HepG2 (cell line): ENCODE results near the gene CYSRT1. TPM values are rescaled to one million over a fixed set of nuclear protein-coding genes. Genes with fewer than 3 reads are reported as not detected.

ENCODE experiments used
- ATAC-seq: fragments of 200-7000 bp; cut with Tn5 transposase; 3 replicates; pipeline ENCODE4 v1.9.1; 2020; ENCODE audit warnings: mild to moderate bottlenecking, moderate library complexity
- BruUV-seq: library from RNA; stranded (reverse); fragments of 400-500 nt; replicated peaks from 2 replicates; lab custom pipeline; 2021; lab: Mats Ljungman, UMichigan
- CTCF ChIA-PET: fragments of 300-600 bp; formaldehyde crosslinking; extraction: SDS; loops from one replicate; lab custom pipeline; 2021; ENCODE audit warnings: low total read pairs, inconsistent platforms, low intra/inter-chr PET ratio; lab: Yijun Ruan, JAX
- POLR2A ChIA-PET: fragments of 350-600 bp; sonication (Branson Sonifier 250); formaldehyde crosslinking; loops from one replicate; lab custom pipeline; 2020; ENCODE audit warnings: antibody characterized with exemption, inconsistent platforms; lab: Yijun Ruan, JAX
- DNase-seq: peaks from one replicate; pipeline ENCODE4 v3.0.0-alpha.2; 2015; ENCODE audit warnings: low spot score
- FAIRE-seq: peaks from 3 replicates; lab custom pipeline; 2011; peaks lifted over from hg19 to GRCh38; lab: Jason Lieb, UNC
- H2AFZ ChIP-seq: one replicate; pipeline ENCODE4 v1.6.1; 2011; ENCODE audit warnings: low read length, inconsistent platforms
- H3K27ac ChIP-seq: fragments of 300-600 bp; 3 replicates; pipeline ENCODE4 v1.8.0; 2011; ENCODE audit warnings: mixed run types, mild to moderate bottlenecking, mixed read lengths, low read length, inconsistent platforms; ENCODE audit not compliant: insufficient read depth; ENCODE audit errors: extremely low read length
- H3K27me3 ChIP-seq, 2 experiments: fragments of 200-600 bp in 1 of 2; 2 replicates in 1 of 2; 3 replicates in 1 of 2; pipeline versions ENCODE4 v1.6.0 to v1.8.0; 2011; ENCODE audit warnings: low read length in 2 of 2, mild to moderate bottlenecking in 2 of 2, moderate library complexity in 2 of 2, inconsistent platforms in 1 of 2; ENCODE audit not compliant: insufficient read depth in 2 of 2, control insufficient read depth in 1 of 2
- H3K36me3 ChIP-seq, 2 experiments: fragments of 200-600 bp in 1 of 2; replicated peaks in 1 of 2; 2 replicates in 1 of 2; 3 replicates in 1 of 2; pipeline versions ENCODE4 v1.5.1 to v1.8.0; 2011; ENCODE audit warnings: low read length in 2 of 2, inconsistent platforms in 1 of 2; ENCODE audit not compliant: insufficient read depth in 2 of 2, control insufficient read depth in 1 of 2
- H3K4me1 ChIP-seq: 2 replicates; pipeline ENCODE4 v1.5.1; 2012; ENCODE audit warnings: low read length, inconsistent platforms; ENCODE audit not compliant: insufficient read depth
- H3K4me2 ChIP-seq: 2 replicates; pipeline ENCODE4 v1.6.0; 2011; ENCODE audit warnings: low read depth, low read length, inconsistent platforms
- H3K4me3 ChIP-seq, 3 experiments: fragments of 200-600 bp in 1 of 3; sonication (generic), shearing (Covaris generic) in 1 of 3; replicated peaks in 1 of 3; 2 replicates each; pipeline ENCODE4 v1.5.1; 2011 to 2016; ENCODE audit warnings: low read length in 3 of 3, inconsistent platforms in 2 of 3, low read depth in 2 of 3, mild to moderate bottlenecking in 2 of 3, control low read depth in 1 of 3, mixed read lengths in 1 of 3; ENCODE audit not compliant: insufficient read depth in 1 of 3
- H3K79me2 ChIP-seq: one replicate; pipeline ENCODE4 v1.6.1; 2011; ENCODE audit warnings: low read length, inconsistent platforms; ENCODE audit not compliant: insufficient read depth
- H3K9ac ChIP-seq: 2 replicates; pipeline ENCODE4 v1.6.0; 2011; ENCODE audit warnings: mild to moderate bottlenecking, low read depth, low read length, inconsistent platforms; ENCODE audit not compliant: insufficient read depth
- H3K9me3 ChIP-seq: 2 replicates; pipeline ENCODE4 v1.5.1; 2012; ENCODE audit warnings: mild to moderate bottlenecking, low read length
- H4K20me1 ChIP-seq: 2 replicates; pipeline ENCODE4 v1.6.0; 2011; ENCODE audit warnings: inconsistent platforms, mild to moderate bottlenecking, low read length, moderate library complexity; ENCODE audit not compliant: insufficient read depth
- ATF1 ChIP-seq: IDR thresholded peaks from 2 replicates; pipeline ENCODE4 v1.6.1; 2016; ENCODE audit warnings: mild to moderate bottlenecking, control low read depth
- KDM3A ChIP-seq: IDR thresholded peaks from 2 replicates; pipeline ENCODE4 v1.6.1; 2018; ENCODE audit warnings: low read depth, missing compliant biosample characterization
- MIXL1 ChIP-seq: IDR thresholded peaks from 2 replicates; pipeline ENCODE4 v1.6.1; 2016
- PAX8 ChIP-seq: sonication (generic); formaldehyde crosslinking; IDR thresholded peaks from 2 replicates; pipeline ENCODE4 v1.8.0; 2022; ENCODE audit warnings: mild to moderate bottlenecking, missing genetic modification reagents, borderline replicate concordance
- PITX1 ChIP-seq: sonication (generic); formaldehyde crosslinking; IDR thresholded peaks from 2 replicates; pipeline ENCODE4 v1.5.1; 2020; ENCODE audit warnings: mild to moderate bottlenecking, missing genetic modification reagents
- ZBTB38 ChIP-seq: sonication (generic); formaldehyde crosslinking; IDR thresholded peaks from 2 replicates; pipeline ENCODE4 v1.5.1; 2020; ENCODE audit warnings: mild to moderate bottlenecking, missing genetic modification reagents
- ZNF230 ChIP-seq: sonication (generic); formaldehyde crosslinking; IDR thresholded peaks from 2 replicates; pipeline ENCODE4 v1.4.0; 2020; ENCODE audit warnings: mild to moderate bottlenecking, missing genetic modification reagents
- ZNF343 ChIP-seq: sonication (generic); formaldehyde crosslinking; IDR thresholded peaks from 2 replicates; pipeline ENCODE4 v1.4.0; 2020; ENCODE audit warnings: mild to moderate bottlenecking, missing genetic modification reagents
- WGBS: methylation state at CpG from one replicate; pipeline ENCODE4 v1.1.6; 2017; ENCODE audit warnings: low lambda C conversion rate; 5-methylcytosine and 5-hydroxymethylcytosine counted together
- in situ Hi-C: cut with HindIII; loops from 2 replicates; pipeline ENCODE4 v1.10.0; 2017; ENCODE audit warnings: low pct_unique_long_range_greater_than_20kb; ENCODE audit not compliant: extremely low pct_ligation_motif_present
- intact Hi-C: fragments of 100-400 bp; cut with micrococcal nuclease; formaldehyde crosslinking; loops from one replicate; pipeline ENCODE4 v1.10.0; 2022; ENCODE audit not compliant: unreplicated experiment
- polyA plus RNA-seq, 8 experiments: library from polyadenylated mRNA; depleted of rRNA in 3 of 8; stranded (reverse) in 7 of 8; unstranded in 1 of 8; fragments of >200 nt; fragmentation: Illumina TruSeq in 4 of 8; extraction: Trizol in 4 of 8; gene quantifications; 2 replicates each; pipeline versions ENCODE4 v1.2.1 to v1.2.3, GENCODE V29; 2011 to 2016; ENCODE audit warnings: low read depth in 4 of 8, missing spikeins in 1 of 8, mixed read lengths in 1 of 8; ENCODE audit not compliant: insufficient read depth in 1 of 8
- total RNA-seq, 5 experiments: library from RNA; depleted of rRNA; stranded (reverse); fragments of >200 nt; fragmentation: Illumina TruSeq; extraction: Trizol; gene quantifications; 2 replicates each; pipeline ENCODE4 v1.2.3, GENCODE V29; 2016; ENCODE audit warnings: low read depth in 1 of 5
- TF ChIP-seq, protein P1 (sequence below): sonication (generic); formaldehyde crosslinking; IDR thresholded peaks from 2 replicates; pipeline ENCODE4 v1.4.0; 2020; ENCODE audit warnings: mild to moderate bottlenecking, missing genetic modification reagents
- TF ChIP-seq, protein P2 (sequence below): sonication (generic); formaldehyde crosslinking; IDR thresholded peaks from 2 replicates; pipeline ENCODE4 v1.5.0; 2020; ENCODE audit warnings: mild to moderate bottlenecking, missing genetic modification reagents
- TF ChIP-seq, protein P3 (sequence below): sonication (generic); formaldehyde crosslinking; IDR thresholded peaks from 2 replicates; pipeline ENCODE4 v1.8.1; 2022; ENCODE audit warnings: mild to moderate bottlenecking, missing genetic modification reagents
- TF ChIP-seq, protein P4 (sequence below): sonication (generic); formaldehyde crosslinking; IDR thresholded peaks from 2 replicates; pipeline ENCODE4 v1.4.0; 2020; ENCODE audit warnings: missing genetic modification reagents
- TF ChIP-seq, protein P5 (sequence below): sonication (generic); formaldehyde crosslinking; IDR thresholded peaks from 2 replicates; pipeline ENCODE4 v1.5.1; 2020; ENCODE audit warnings: missing genetic modification reagents, mild to moderate bottlenecking, borderline replicate concordance

The CYSRT1 gene
- total and polyA plus RNA-seq, 2 of the 13 experiments (the other 11 are each of a cell fraction or from before 2014, with no cell fraction given) = 1.5 to 2.1 TPM

DNA sequence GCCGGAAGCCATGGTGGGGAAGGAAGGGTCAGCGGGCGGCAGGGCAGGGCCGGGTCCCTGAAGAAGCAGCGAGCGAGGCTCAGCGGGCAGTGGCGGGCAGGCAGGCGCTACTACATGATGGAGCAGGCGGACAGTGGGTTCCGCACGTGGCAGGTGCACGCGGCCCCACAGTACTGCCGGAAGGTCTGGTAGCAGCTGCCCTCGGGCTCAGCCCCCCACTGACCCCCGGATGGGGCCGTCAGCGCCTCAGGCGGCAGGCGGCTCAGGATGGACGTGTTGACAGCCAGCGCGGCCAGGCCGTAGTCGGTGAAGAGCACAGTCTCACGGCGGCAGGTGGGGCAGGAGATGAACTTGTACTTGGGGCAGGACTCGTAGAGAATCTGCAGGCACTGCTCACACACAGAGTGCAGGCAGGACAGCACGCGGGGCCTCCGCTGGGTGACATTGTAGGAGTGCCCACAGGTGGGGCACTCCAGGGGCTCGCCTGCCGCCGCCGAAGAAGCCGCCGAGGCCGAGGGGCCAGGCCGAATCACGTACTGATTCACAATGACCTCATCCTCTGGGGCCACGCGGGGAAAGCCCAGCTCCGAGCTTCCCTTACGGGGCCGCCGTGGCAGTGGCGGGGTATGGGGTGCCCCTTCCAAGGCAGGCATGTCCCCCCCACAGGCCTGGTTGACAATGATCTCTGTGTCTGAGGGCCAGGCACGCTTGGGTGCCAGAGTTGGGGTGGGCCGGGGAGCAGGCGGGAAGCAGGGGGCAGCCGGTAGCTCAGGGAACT is 4.5 kb upstream of the CYSRT1 start (continued):
- TF ChIP-seq, protein P1, sequence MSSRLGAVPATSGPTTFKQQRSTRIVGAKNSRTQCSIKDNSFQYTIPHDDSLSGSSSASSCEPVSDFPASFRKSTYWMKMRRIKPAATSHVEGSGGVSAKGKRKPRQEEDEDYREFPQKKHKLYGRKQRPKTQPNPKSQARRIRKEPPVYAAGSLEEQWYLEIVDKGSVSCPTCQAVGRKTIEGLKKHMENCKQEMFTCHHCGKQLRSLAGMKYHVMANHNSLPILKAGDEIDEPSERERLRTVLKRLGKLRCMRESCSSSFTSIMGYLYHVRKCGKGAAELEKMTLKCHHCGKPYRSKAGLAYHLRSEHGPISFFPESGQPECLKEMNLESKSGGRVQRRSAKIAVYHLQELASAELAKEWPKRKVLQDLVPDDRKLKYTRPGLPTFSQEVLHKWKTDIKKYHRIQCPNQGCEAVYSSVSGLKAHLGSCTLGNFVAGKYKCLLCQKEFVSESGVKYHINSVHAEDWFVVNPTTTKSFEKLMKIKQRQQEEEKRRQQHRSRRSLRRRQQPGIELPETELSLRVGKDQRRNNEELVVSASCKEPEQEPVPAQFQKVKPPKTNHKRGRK = no peak
- TF ChIP-seq ZNF230 (CRISPR knock-in tag) = no peak
- peak; percentile 84 for TF ChIP-seq ZBTB38 (CRISPR knock-in tag)

DNA sequence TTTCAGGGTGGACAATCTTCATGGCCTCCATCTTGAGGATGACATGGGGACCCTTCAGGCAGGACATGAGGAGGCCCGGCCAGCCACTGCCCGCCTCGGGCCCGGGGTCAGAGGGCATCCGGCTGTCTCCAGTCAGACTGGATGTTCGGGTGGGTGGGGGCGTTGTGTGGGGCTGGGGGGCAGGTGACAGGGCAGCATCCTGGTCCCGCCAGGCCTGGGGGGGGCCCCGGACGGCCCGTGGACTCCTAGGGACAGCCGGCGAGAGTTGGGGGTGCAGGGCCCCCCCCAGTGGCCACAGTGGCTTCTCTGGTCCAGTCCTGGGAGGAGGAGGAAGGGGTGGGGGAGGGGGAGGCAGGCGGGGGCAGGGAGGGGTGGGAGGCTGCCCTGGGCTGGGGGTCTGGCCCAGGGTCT is 3.9 kb upstream of the CYSRT1 start:
- intact Hi-C loops = no loop called here
- FAIRE-seq = no peak
- in situ Hi-C loops = no loop called here
- TF ChIP-seq ZNF343 (no peak), MIXL1 (CRISPR knock-in tag) (no peak), PAX8 (CRISPR knock-in tag) (no peak), ATF1 (CRISPR knock-in tag) (no peak), KDM3A (CRISPR knock-in tag) (no peak), PITX1 (CRISPR knock-in tag) (no peak)
- TF ChIP-seq, protein P2, sequence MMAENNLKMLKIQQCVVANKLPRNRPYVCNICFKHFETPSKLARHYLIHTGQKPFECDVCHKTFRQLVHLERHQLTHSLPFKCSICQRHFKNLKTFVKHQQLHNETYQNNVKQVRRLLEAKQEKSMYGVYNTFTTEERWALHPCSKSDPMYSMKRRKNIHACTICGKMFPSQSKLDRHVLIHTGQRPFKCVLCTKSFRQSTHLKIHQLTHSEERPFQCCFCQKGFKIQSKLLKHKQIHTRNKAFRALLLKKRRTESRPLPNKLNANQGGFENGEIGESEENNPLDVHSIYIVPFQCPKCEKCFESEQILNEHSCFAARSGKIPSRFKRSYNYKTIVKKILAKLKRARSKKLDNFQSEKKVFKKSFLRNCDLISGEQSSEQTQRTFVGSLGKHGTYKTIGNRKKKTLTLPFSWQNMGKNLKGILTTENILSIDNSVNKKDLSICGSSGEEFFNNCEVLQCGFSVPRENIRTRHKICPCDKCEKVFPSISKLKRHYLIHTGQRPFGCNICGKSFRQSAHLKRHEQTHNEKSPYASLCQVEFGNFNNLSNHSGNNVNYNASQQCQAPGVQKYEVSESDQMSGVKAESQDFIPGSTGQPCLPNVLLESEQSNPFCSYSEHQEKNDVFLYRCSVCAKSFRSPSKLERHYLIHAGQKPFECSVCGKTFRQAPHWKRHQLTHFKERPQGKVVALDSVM (CRISPR knock-in tag) = no peak
- TF ChIP-seq, protein P3, sequence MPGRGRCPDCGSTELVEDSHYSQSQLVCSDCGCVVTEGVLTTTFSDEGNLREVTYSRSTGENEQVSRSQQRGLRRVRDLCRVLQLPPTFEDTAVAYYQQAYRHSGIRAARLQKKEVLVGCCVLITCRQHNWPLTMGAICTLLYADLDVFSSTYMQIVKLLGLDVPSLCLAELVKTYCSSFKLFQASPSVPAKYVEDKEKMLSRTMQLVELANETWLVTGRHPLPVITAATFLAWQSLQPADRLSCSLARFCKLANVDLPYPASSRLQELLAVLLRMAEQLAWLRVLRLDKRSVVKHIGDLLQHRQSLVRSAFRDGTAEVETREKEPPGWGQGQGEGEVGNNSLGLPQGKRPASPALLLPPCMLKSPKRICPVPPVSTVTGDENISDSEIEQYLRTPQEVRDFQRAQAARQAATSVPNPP (CRISPR knock-in tag) = no peak
- TF ChIP-seq, protein P4, sequence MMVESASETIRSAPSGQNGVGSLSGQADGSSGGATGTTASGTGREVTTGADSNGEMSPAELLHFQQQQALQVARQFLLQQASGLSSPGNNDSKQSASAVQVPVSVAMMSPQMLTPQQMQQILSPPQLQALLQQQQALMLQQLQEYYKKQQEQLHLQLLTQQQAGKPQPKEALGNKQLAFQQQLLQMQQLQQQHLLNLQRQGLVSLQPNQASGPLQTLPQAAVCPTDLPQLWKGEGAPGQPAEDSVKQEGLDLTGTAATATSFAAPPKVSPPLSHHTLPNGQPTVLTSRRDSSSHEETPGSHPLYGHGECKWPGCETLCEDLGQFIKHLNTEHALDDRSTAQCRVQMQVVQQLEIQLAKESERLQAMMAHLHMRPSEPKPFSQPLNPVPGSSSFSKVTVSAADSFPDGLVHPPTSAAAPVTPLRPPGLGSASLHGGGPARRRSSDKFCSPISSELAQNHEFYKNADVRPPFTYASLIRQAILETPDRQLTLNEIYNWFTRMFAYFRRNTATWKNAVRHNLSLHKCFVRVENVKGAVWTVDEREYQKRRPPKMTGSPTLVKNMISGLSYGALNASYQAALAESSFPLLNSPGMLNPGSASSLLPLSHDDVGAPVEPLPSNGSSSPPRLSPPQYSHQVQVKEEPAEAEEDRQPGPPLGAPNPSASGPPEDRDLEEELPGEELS = no peak
- TF ChIP-seq, protein P5, sequence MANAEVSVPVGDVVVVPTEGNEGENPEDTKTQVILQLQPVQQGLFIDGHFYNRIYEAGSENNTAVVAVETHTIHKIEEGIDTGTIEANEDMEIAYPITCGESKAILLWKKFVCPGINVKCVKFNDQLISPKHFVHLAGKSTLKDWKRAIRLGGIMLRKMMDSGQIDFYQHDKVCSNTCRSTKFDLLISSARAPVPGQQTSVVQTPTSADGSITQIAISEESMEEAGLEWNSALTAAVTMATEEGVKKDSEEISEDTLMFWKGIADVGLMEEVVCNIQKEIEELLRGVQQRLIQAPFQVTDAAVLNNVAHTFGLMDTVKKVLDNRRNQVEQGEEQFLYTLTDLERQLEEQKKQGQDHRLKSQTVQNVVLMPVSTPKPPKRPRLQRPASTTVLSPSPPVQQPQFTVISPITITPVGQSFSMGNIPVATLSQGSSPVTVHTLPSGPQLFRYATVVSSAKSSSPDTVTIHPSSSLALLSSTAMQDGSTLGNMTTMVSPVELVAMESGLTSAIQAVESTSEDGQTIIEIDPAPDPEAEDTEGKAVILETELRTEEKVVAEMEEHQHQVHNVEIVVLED (CRISPR knock-in tag) = no peak

More for the DNA sequence above, 3.9 kb upstream of the CYSRT1 start:
- CTCF ChIA-PET = no interaction called here
- peaks cover 3% of the 10 kb centered on the region for H3K79me2 ChIP-seq
- H3K4me3 ChIP-seq = peak overlapping the region in 2 of 3 experiments; percentile 55 to 64; a peak in 3 of 6 replicates
- no peak for DNase-seq
- H4K20me1 ChIP-seq = peaks cover 4% of the 10 kb centered on the region; the same call in 1 of the 2 replicates
- H3K4me1 ChIP-seq = peaks cover 58% of the 10 kb centered on the region
- H3K9me3 ChIP-seq = no peaks in the 10 kb centered on the region
- no peak for ATAC-seq
- WGBS = no CpG with 5 or more reads among the region's 14 CpGs
- H3K27me3 ChIP-seq = no peaks in the 10 kb centered on the region; a peak in 1 of 5 replicates
- POLR2A ChIA-PET = interaction anchor here (0.6 to 13.4 kb wide), 8 partner anchors 13 to 134 kb away, joined by 3 to 225 read pairs (median 24); partner anchors contain the start of genes MAN1B1, NDOR1, TMEM203 and TPRN
- H3K4me2 ChIP-seq = peak overlapping the region; percentile 56
- H3K27ac ChIP-seq = peak overlapping the region; percentile 65
- no TSS peak for BruUV-seq
- H3K9ac ChIP-seq = peak overlapping the region; percentile 57; the same call in 1 of the 2 replicates
- H3K36me3 ChIP-seq = no peaks in the 10 kb centered on the region
- H2AFZ ChIP-seq = no peak overlapping the region
